Activated CD8-positive, alpha-beta memory T cell treated with anti-CD3 and anti-CD28 coated beads, Interleukin-2, amount 50 U/mL, for 24 hours (primary cell): ENCODE results near the gene SIPA1L3.

Experiments used
- DNase-seq: peaks from one replicate; pipeline ENCODE4 v3.0.0-alpha.2; 2020; ENCODE audit errors: extremely low read depth

Gene SIPA1L3

GRCh38 chr19:37995346-37995745, 88.3 kb downstream of the SIPA1L3 start:
- DNase-seq: no peak

- DNase-seq: no peak
Measured at GRCh38 chr19:37997911-37998344, 90.9 kb downstream of the SIPA1L3 start.

- DNase-seq: no peak
Measured at GRCh38 chr19:37998801-37999308, 91.8 kb downstream of the SIPA1L3 start.

- no peak for DNase-seq
Measured at GRCh38 chr19:37999309-38000213, 92.6 kb downstream of the SIPA1L3 start.

- no peak for DNase-seq
Measured at GRCh38 chr19:38001158-38001781, 94.3 kb downstream of the SIPA1L3 start.

GRCh38 chr19:38003438-38004185, 96.6 kb downstream of the SIPA1L3 start:
- DNase-seq: no peak

- DNase-seq: no peak
Measured at GRCh38 chr19:38004186-38004520, 97.1 kb downstream of the SIPA1L3 start.

GRCh38 chr19:38004521-38005223, 97.7 kb downstream of the SIPA1L3 start:
- DNase-seq: no peak

GRCh38 chr19:38005224-38005614, 98.2 kb downstream of the SIPA1L3 start:
- DNase-seq: no peak

GRCh38 chr19:38006361-38007045, 99.5 kb downstream of the SIPA1L3 start:
- DNase-seq: no peak

- no peak for DNase-seq
Measured at GRCh38 chr19:38009650-38010242, 102.7 kb downstream of the SIPA1L3 start.

GRCh38 chr19:38011426-38011825, 104.4 kb downstream of the SIPA1L3 start:
- no peak for DNase-seq

- no peak for DNase-seq
Measured at GRCh38 chr19:38012290-38012689, 105.3 kb downstream of the SIPA1L3 start.

GRCh38 chr19:38012944-38013343, 105.9 kb downstream of the SIPA1L3 start:
- no peak for DNase-seq

GRCh38 chr19:38013913-38014580, 107.0 kb downstream of the SIPA1L3 start:
- no peak for DNase-seq

GRCh38 chr19:38015216-38015615, 108.2 kb downstream of the SIPA1L3 start:
- no peak for DNase-seq

- DNase-seq: no peak
Measured at GRCh38 chr19:38015761-38016160, 108.8 kb downstream of the SIPA1L3 start.

- no peak for DNase-seq
Measured at GRCh38 chr19:38017401-38018151, 110.6 kb downstream of the SIPA1L3 start.

- no peak for DNase-seq
Measured at GRCh38 chr19:38018694-38019395, 111.8 kb downstream of the SIPA1L3 start.
